Osteoblast (primary cell): ENCODE results near the gene TMEM30B. TPM values are rescaled to one million over a fixed set of nuclear protein-coding genes. Genes with fewer than 3 reads are reported as not detected.
A peak's percentile ranks its signal among the peaks of the same experiment; 100 is the strongest.

Experiments
- DNase-seq: peaks from one replicate; pipeline ENCODE4 v3.0.0; 2011; ENCODE audit warnings: low spot score, mixed read lengths; ENCODE audit not compliant: insufficient read length; ENCODE audit errors: missing footprints
- H2AFZ ChIP-seq: 2 replicates; pipeline ENCODE4 v1.6.0; 2011; ENCODE audit warnings: mild to moderate bottlenecking, low read length
- H3K27ac ChIP-seq: 2 replicates; pipeline ENCODE4 v1.5.1; 2011; ENCODE audit warnings: mild to moderate bottlenecking, low read depth, low read length, moderate library complexity
- H3K27me3 ChIP-seq: 2 replicates; pipeline ENCODE4 v1.6.0; 2012; ENCODE audit warnings: mild to moderate bottlenecking, control low read depth, inconsistent platforms, low read length, moderate library complexity; ENCODE audit not compliant: insufficient read depth
- H3K36me3 ChIP-seq: 2 replicates; pipeline ENCODE4 v1.5.1; 2011; ENCODE audit warnings: mild to moderate bottlenecking, low read length, control low read depth, moderate library complexity; ENCODE audit not compliant: insufficient read depth
- H3K4me1 ChIP-seq: 2 replicates; pipeline ENCODE4 v1.5.1; 2011; ENCODE audit warnings: mild to moderate bottlenecking, low read length, control low read depth, moderate library complexity; ENCODE audit not compliant: insufficient read depth
- H3K4me2 ChIP-seq: 2 replicates; pipeline ENCODE4 v1.6.0; 2011; ENCODE audit warnings: mild to moderate bottlenecking, low read length; ENCODE audit not compliant: insufficient read depth
- H3K4me3 ChIP-seq: fragments of 200-600 bp; sonication (generic); 3 replicates; pipeline ENCODE4 v1.5.1; 2012; ENCODE audit warnings: mild to moderate bottlenecking, low read length, inconsistent platforms; ENCODE audit not compliant: insufficient read depth
- H3K79me2 ChIP-seq: 2 replicates; pipeline ENCODE4 v1.6.0; 2012; ENCODE audit warnings: mild to moderate bottlenecking, low read length, control low read depth, inconsistent platforms; ENCODE audit not compliant: insufficient read depth
- H3K9me3 ChIP-seq: 2 replicates; pipeline ENCODE4 v1.5.1; 2011; ENCODE audit warnings: low read depth, low read length, control low read depth
- H4K20me1 ChIP-seq: 2 replicates; pipeline ENCODE4 v1.6.0; 2012; ENCODE audit warnings: mild to moderate bottlenecking, low read length, control low read depth; ENCODE audit not compliant: insufficient read depth
- total RNA-seq: library from RNA; depleted of rRNA; stranded (reverse); fragments of >200 nt; gene quantifications from 2 replicates; pipeline ENCODE4 v1.2.3, GENCODE V29; 2012
- TF ChIP-seq, protein P1 (sequence below): IDR thresholded peaks from 2 replicates; pipeline ENCODE4 v1.5.1; 2011; ENCODE audit warnings: mild to moderate bottlenecking, low read depth, low read length, moderate library complexity; ENCODE audit errors: extremely low read depth

The TMEM30B gene
- total RNA-seq, 1 donor: 1.1 TPM

DNA sequence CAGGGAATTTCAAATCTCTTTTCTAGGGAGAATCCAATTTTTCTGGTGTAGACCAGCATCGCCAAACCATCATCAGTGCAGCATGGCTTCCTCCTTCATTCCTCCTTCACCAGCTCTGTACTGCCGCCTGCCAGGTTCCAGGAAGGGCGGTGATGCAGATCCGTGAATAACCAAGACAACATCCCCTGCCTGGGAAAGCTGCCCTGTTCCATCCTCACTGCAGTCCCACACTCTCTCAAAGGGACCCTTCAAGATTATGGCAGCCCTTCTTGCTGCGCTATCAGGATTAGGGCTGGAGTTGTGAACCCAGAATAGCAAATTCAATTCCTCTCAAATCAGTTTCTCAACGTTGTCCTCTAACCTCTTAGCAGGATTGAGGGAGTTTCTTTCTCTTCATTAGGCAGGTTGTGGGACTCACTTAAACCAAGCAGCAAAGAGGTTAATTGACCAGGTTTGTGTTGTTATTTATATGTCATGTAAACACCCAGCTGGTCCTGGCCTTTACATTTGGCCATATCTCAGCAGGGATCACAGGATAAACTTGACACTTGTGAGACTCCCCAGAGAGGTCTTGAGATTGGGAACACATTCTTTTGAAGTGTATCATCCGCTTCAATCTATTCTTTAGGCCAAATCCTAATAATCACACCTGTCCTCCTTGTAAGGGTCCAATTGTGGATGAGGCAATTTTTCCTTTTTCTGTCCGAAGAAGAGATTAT is 26.2 kb downstream of the TMEM30B start:
- TF ChIP-seq, protein P1, sequence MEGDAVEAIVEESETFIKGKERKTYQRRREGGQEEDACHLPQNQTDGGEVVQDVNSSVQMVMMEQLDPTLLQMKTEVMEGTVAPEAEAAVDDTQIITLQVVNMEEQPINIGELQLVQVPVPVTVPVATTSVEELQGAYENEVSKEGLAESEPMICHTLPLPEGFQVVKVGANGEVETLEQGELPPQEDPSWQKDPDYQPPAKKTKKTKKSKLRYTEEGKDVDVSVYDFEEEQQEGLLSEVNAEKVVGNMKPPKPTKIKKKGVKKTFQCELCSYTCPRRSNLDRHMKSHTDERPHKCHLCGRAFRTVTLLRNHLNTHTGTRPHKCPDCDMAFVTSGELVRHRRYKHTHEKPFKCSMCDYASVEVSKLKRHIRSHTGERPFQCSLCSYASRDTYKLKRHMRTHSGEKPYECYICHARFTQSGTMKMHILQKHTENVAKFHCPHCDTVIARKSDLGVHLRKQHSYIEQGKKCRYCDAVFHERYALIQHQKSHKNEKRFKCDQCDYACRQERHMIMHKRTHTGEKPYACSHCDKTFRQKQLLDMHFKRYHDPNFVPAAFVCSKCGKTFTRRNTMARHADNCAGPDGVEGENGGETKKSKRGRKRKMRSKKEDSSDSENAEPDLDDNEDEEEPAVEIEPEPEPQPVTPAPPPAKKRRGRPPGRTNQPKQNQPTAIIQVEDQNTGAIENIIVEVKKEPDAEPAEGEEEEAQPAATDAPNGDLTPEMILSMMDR: no peak
- Histone ChIP-seq H3K27ac (no peak overlapping the region), H3K4me1 (peaks cover 18% of the 10 kb centered on the region), H3K27me3 (no peaks in the 10 kb centered on the region), H3K36me3 (no peaks in the 10 kb centered on the region), H3K4me3 (no peak overlapping the region), H3K4me2 (no peak overlapping the region), H3K9me3 (no peaks in the 10 kb centered on the region), H4K20me1 (no peaks in the 10 kb centered on the region), H2AFZ (no peak overlapping the region), H3K79me2 (no peaks in the 10 kb centered on the region)
- DNase-seq: no peak

DNA sequence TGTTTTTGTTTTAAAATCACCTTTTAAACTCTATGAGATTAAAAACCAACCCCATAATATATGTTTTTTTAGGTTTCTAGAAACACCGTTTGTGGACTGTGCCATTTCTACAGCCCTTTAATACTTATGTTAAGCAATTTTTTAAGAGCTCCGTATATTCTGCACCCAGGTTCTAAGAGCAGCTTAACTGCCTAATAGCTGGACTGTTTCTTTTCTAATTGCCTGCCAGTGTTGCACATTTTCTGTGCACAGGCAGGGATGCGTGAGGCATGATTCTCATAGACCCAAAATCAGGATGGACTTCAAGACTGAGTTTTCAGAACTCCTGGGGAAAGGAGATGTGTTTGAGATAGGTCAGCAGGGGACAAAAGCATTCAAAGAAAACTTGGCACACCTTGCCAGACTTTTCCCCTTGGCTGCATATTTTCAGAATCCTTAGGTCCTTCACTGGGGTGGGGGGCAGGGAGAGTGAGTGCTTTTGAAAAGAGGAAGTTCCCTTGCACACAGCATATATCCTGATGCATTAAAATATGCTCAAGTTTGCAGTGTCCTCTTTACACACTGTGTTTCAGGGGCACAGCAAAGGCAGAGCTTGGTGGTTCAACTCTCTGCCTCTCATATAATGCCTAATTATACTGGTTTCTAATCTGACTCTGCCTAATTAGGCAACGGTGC is 27.9 kb downstream of the TMEM30B start:
- Histone ChIP-seq H3K4me3 (no peak overlapping the region), H3K79me2 (no peaks in the 10 kb centered on the region), H4K20me1 (no peaks in the 10 kb centered on the region), H3K4me2 (no peak overlapping the region), H3K36me3 (no peaks in the 10 kb centered on the region), H3K4me1 (peaks cover 9% of the 10 kb centered on the region), H3K9me3 (no peaks in the 10 kb centered on the region), H3K27ac (no peak overlapping the region), H2AFZ (peak overlapping the region; percentile 13), H3K27me3 (no peaks in the 10 kb centered on the region)
- TF ChIP-seq, protein P1: no peak
- DNase-seq: no peak

DNA sequence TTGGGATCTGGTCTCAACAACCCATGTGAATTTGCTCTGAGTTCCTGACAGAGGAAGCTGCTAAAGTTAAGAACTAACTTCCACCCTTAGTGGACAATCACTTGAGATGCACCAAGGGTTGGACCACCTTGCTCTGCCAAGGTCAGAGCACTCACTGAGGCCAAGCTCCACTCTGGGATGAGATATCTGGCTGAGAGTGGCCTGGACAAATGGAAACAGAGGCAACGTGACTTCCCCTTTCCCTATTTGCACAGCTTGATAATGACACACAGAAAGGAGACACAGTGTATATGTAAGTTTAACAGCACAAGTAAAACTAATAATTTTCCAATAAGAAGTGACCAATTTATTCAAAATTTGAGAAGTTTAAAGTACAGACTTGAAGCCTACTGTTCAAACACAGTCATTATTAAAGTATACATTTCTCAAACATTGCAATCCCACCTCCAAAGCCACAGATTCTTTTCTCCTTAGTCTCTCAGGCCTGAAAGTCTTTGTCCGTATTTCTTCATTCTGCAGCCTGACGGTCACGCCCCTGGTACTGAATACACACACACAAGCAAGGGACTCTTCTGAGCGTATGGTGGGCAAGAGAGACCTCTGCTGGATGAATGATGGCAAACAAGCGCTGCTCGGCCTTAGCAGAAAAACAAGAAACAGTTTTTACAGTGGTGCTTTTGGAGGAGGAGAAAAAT is 28.6 kb downstream of the TMEM30B start:
- Histone ChIP-seq H2AFZ (peak overlapping the region; percentile 62), H3K79me2 (no peaks in the 10 kb centered on the region), H3K9me3 (no peaks in the 10 kb centered on the region), H3K27ac (peak overlapping the region; percentile 83), H3K36me3 (no peaks in the 10 kb centered on the region), H3K4me1 (peaks cover 14% of the 10 kb centered on the region), H4K20me1 (no peaks in the 10 kb centered on the region), H3K4me3 (no peak overlapping the region), H3K4me2 (peak overlapping the region; percentile 56), H3K27me3 (no peaks in the 10 kb centered on the region)
- peak; percentile 81 for DNase-seq
- TF ChIP-seq, protein P1: peak; percentile 98

DNA sequence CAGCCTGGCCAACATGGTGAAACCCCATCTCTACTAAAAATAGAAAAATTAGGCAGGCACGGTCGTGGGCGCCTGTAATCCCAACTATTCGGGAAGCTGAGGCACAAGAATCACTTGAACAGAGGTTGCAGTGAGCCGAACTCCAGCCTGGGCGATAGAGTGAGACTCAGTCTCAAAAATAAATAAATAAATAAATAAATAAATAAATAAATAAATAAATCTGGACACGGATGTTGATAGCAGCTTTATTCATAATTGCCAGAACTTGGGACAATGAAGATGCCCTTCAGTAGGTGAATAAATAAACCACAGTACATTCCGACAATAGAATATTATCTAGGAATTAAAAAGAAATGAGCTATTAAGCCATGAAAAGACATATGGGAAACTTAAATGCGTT is 31.1 kb downstream of the TMEM30B start:
- no peak overlapping the region for H3K4me2 ChIP-seq
- peaks cover 14% of the 10 kb centered on the region for H3K4me1 ChIP-seq
- no peaks in the 10 kb centered on the region for H4K20me1 ChIP-seq
- H3K79me2 ChIP-seq: no peaks in the 10 kb centered on the region
- no peaks in the 10 kb centered on the region for H3K27me3 ChIP-seq
- H2AFZ ChIP-seq: no peak overlapping the region
- TF ChIP-seq, protein P1: no peak
- DNase-seq: no peak
- no peaks in the 10 kb centered on the region for H3K36me3 ChIP-seq
- H3K4me3 ChIP-seq: no peak overlapping the region
- no peak overlapping the region for H3K27ac ChIP-seq
- H3K9me3 ChIP-seq: no peaks in the 10 kb centered on the region
